DND-41 (cell line): Measurements from ENCODE around the gene AJAP1.

Experiments used
- CTCF ChIP-seq: IDR thresholded peaks from 2 replicates; pipeline ENCODE4 v1.5.1; 2012; ENCODE audit warnings: borderline replicate concordance, low read length, moderate library complexity, mild to moderate bottlenecking; ENCODE audit not compliant: poor library complexity, severe bottlenecking; ENCODE audit errors: extremely low read depth
- EZH2 ChIP-seq: IDR thresholded peaks from 3 replicates; pipeline ENCODE4 v1.6.1; 2012; ENCODE audit warnings: borderline replicate concordance, low read depth, mild to moderate bottlenecking, moderate library complexity, low read length, inconsistent platforms; ENCODE audit not compliant: severe bottlenecking

- no peak for TF ChIP-seq CTCF
- TF ChIP-seq EZH2: no peak
Observed at GRCh38 chr1:4678066-4678717, 23.8 kb downstream of the AJAP1 start.
